Stimulated activated naive CD8-positive, alpha-beta T cell treated with anti-CD3 and anti-CD28 coated beads, Interleukin-15, amount 100 ng/mL, for 72 hours (primary cell): ENCODE results near the gene ABCC3.

Source experiments
- ATAC-seq: fragments of 150-1000 bp; cut with Tn5 transposase; 2 replicates; pipeline ENCODE4 v1.10.0; 2021; ENCODE audit warnings: mild to moderate bottlenecking, moderate library complexity
- DNase-seq, 2 donors: peaks; one replicate each; pipeline ENCODE4 v3.0.0; 2021 to 2022
- H3K27ac Mint-ChIP-seq, 2 donors: one replicate each; pipeline ENCODE4 v1.8.0; 2022; ENCODE audit warnings: mild to moderate bottlenecking in 2 of 2, mixed read lengths in 2 of 2, moderate library complexity in 2 of 2
- H3K27me3 Mint-ChIP-seq: one replicate; pipeline ENCODE4 v1.8.0; 2022; ENCODE audit warnings: mixed read lengths
- H3K4me1 Mint-ChIP-seq: one replicate; pipeline ENCODE4 v1.8.0; 2022; ENCODE audit warnings: mild to moderate bottlenecking, mixed read lengths
- H3K4me3 Mint-ChIP-seq, 2 donors: one replicate each; pipeline ENCODE4 v1.8.0; 2022; ENCODE audit warnings: mild to moderate bottlenecking in 2 of 2, mixed read lengths in 2 of 2, moderate library complexity in 1 of 2
- H3K9me3 Mint-ChIP-seq, 2 donors: one replicate each; pipeline ENCODE4 v1.8.0; 2022; ENCODE audit warnings: mixed read lengths in 2 of 2

The ABCC3 gene

GRCh38 chr17:50645748-50646682 lies 11.3 kb downstream of the ABCC3 start:
- H3K4me1 Mint-ChIP-seq, result no peaks in the 10 kb centered on the region
- no peak for ATAC-seq
- H3K9me3 Mint-ChIP-seq, result no peaks in the 10 kb centered on the region
- H3K4me3 Mint-ChIP-seq, result no peak overlapping the region
- H3K27me3 Mint-ChIP-seq, result peaks cover 7% of the 10 kb centered on the region
- H3K27ac Mint-ChIP-seq, result no peak overlapping the region
- no peak for DNase-seq

- DNase-seq (no peak), ATAC-seq (no peak)
- H3K9me3 Mint-ChIP-seq, result no peaks in the 10 kb centered on the region
- H3K27ac Mint-ChIP-seq, result no peak overlapping the region
- no peaks in the 10 kb centered on the region for H3K4me1 Mint-ChIP-seq
- no peak overlapping the region for H3K4me3 Mint-ChIP-seq
- H3K27me3 Mint-ChIP-seq, result peaks cover 7% of the 10 kb centered on the region
Observed at GRCh38 chr17:50647187-50647586, 12.5 kb downstream of the ABCC3 start.

- Mint-ChIP-seq H3K27ac (peak overlapping the region in 1 of 2 donors; percentile 75), H3K27me3 (peaks cover 7% of the 10 kb centered on the region), H3K4me3 (no peak overlapping the region), H3K4me1 (no peaks in the 10 kb centered on the region), H3K9me3 (no peaks in the 10 kb centered on the region)
- no peak for ATAC-seq
- DNase-seq, result no peak
Observed at GRCh38 chr17:50649042-50649908, 14.6 kb downstream of the ABCC3 start.

GRCh38 chr17:50651661-50652060 lies 17.0 kb downstream of the ABCC3 start:
- H3K4me3 Mint-ChIP-seq, result no peak overlapping the region
- H3K27me3 Mint-ChIP-seq, result peaks cover 7% of the 10 kb centered on the region
- no peak for ATAC-seq
- H3K9me3 Mint-ChIP-seq, result no peaks in the 10 kb centered on the region
- DNase-seq, result no peak
- H3K4me1 Mint-ChIP-seq, result no peaks in the 10 kb centered on the region
- no peak overlapping the region for H3K27ac Mint-ChIP-seq

- Mint-ChIP-seq H3K27me3 (peaks cover 13% of the 10 kb centered on the region), H3K27ac (no peak overlapping the region)
- ATAC-seq, result no peak
Observed at GRCh38 chr17:50653738-50654137, 19.1 kb downstream of the ABCC3 start.

GRCh38 chr17:50656509-50656908 lies 21.8 kb downstream of the ABCC3 start:
- ATAC-seq (no peak), DNase-seq (no peak)
- no peaks in the 10 kb centered on the region for H3K9me3 Mint-ChIP-seq
- no peak overlapping the region for H3K4me3 Mint-ChIP-seq
- H3K27ac Mint-ChIP-seq, result no peak overlapping the region
- H3K27me3 Mint-ChIP-seq, result peaks cover 16% of the 10 kb centered on the region
- peaks cover 11% of the 10 kb centered on the region for H3K4me1 Mint-ChIP-seq

More at GRCh38 chr17:50653738-50654137, 19.1 kb downstream of the ABCC3 start:
- Mint-ChIP-seq H3K9me3 (no peaks in the 10 kb centered on the region), H3K4me1 (no peaks in the 10 kb centered on the region), H3K4me3 (no peak overlapping the region)
- no peak for DNase-seq

GRCh38 chr17:50657054-50657453 lies 22.4 kb downstream of the ABCC3 start:
- H3K4me1 Mint-ChIP-seq, result peaks cover 16% of the 10 kb centered on the region

GRCh38 chr17:50657627-50658026 lies 22.9 kb downstream of the ABCC3 start:
- H3K4me3 Mint-ChIP-seq, result no peak overlapping the region
- peaks cover 22% of the 10 kb centered on the region for H3K4me1 Mint-ChIP-seq
- no peak overlapping the region for H3K27ac Mint-ChIP-seq
- no peaks in the 10 kb centered on the region for H3K9me3 Mint-ChIP-seq
- H3K27me3 Mint-ChIP-seq, result peaks cover 16% of the 10 kb centered on the region
- no peak for ATAC-seq
- no peak for DNase-seq

More at GRCh38 chr17:50657054-50657453, 22.4 kb downstream of the ABCC3 start:
- no peak overlapping the region for H3K4me3 Mint-ChIP-seq
- ATAC-seq (no peak), DNase-seq (no peak)
- peaks cover 16% of the 10 kb centered on the region for H3K27me3 Mint-ChIP-seq
- H3K27ac Mint-ChIP-seq, result no peak overlapping the region
- no peaks in the 10 kb centered on the region for H3K9me3 Mint-ChIP-seq

- Mint-ChIP-seq H3K4me3 (no peak overlapping the region), H3K4me1 (peaks cover 30% of the 10 kb centered on the region), H3K27ac (peak overlapping the region in 1 of 2 donors; percentile 7), H3K27me3 (peaks cover 16% of the 10 kb centered on the region), H3K9me3 (no peaks in the 10 kb centered on the region)
- ATAC-seq, result no peak
- no peak for DNase-seq
Observed at GRCh38 chr17:50658616-50659015, 23.9 kb downstream of the ABCC3 start.

- no peak overlapping the region for H3K4me3 Mint-ChIP-seq
- no peak for ATAC-seq
- H3K27me3 Mint-ChIP-seq, result peaks cover 16% of the 10 kb centered on the region
- DNase-seq, result no peak
- H3K4me1 Mint-ChIP-seq, result peaks cover 30% of the 10 kb centered on the region
- no peaks in the 10 kb centered on the region for H3K9me3 Mint-ChIP-seq
- H3K27ac Mint-ChIP-seq, result no peak overlapping the region
Observed at GRCh38 chr17:50659179-50659578, 24.5 kb downstream of the ABCC3 start.

- Mint-ChIP-seq H3K27ac (peak overlapping the region; percentile 88 to 94), H3K4me3 (no peak overlapping the region), H3K4me1 (peaks cover 30% of the 10 kb centered on the region), H3K9me3 (no peaks in the 10 kb centered on the region), H3K27me3 (peaks cover 16% of the 10 kb centered on the region)
- DNase-seq (no peak), ATAC-seq (no peak)
Observed at GRCh38 chr17:50660042-50660886, 25.6 kb downstream of the ABCC3 start.

- no peak for DNase-seq
- ATAC-seq, result no peak
- Mint-ChIP-seq H3K27ac (peak overlapping the region in 1 of 2 donors; percentile 94), H3K4me3 (no peak overlapping the region), H3K27me3 (peaks cover 16% of the 10 kb centered on the region), H3K4me1 (peaks cover 30% of the 10 kb centered on the region), H3K9me3 (no peaks in the 10 kb centered on the region)
Observed at GRCh38 chr17:50660887-50661345, 26.2 kb downstream of the ABCC3 start.

- no peaks in the 10 kb centered on the region for H3K9me3 Mint-ChIP-seq
- DNase-seq (no peak), ATAC-seq (no peak)
- peak overlapping the region; percentile 79 to 94 for H3K27ac Mint-ChIP-seq
- H3K27me3 Mint-ChIP-seq, result peaks cover 16% of the 10 kb centered on the region
- peak overlapping the region in 1 of 2 donors; percentile 38 for H3K4me3 Mint-ChIP-seq
- peaks cover 30% of the 10 kb centered on the region for H3K4me1 Mint-ChIP-seq
Observed at GRCh38 chr17:50661348-50661747, 26.7 kb downstream of the ABCC3 start.

- H3K9me3 Mint-ChIP-seq, result no peaks in the 10 kb centered on the region
Observed at GRCh38 chr17:50661795-50662391, 27.2 kb downstream of the ABCC3 start.

More at GRCh38 chr17:50661795-50662391, 27.2 kb downstream of the ABCC3 start:
- Mint-ChIP-seq H3K4me3 (peak overlapping the region in 1 of 2 donors; percentile 38), H3K27me3 (peaks cover 16% of the 10 kb centered on the region), H3K4me1 (peaks cover 30% of the 10 kb centered on the region), H3K27ac (peak overlapping the region; percentile 79 to 81)
- DNase-seq (peak in 1 of 2 donors; percentile 20), ATAC-seq (peak; percentile 68)
